Stimulated activated CD4-positive, alpha-beta T cell treated with anti-CD3 and anti-CD28 coated beads, Interleukin-1b, Interleukin-23, amount 100 ng/mL, for 4 hours (primary cell): ENCODE measurements around the gene TIMM23B.
"Not testable (repeated sequence)": the region's sequence is repeated elsewhere in the genome, so short reads cannot be mapped to it uniquely, and the experiment has no call there.

ENCODE experiments used
- DNase-seq, 2 donors: peaks; one replicate each; pipeline ENCODE4 v3.0.0-alpha.2; 2020; ENCODE audit warnings: low read depth in 2 of 2

Gene TIMM23B

GRCh38 chr10:49977756-49978155, 35.9 kb downstream of the TIMM23B start:
- not testable (repeated sequence) for DNase-seq

- not testable (repeated sequence) for DNase-seq
Observed at GRCh38 chr10:49987207-49987606, 45.4 kb downstream of the TIMM23B start.

GRCh38 chr10:49988376-49988775, 46.5 kb downstream of the TIMM23B start, which contains the start of gene AGAP6:
AGAP6 (plus strand) TSS chr10:49988406; CDS start chr10:49988716, 310 bp downstream.
- DNase-seq: not testable (repeated sequence)

GRCh38 chr10:49995321-49995720, 53.5 kb downstream of the TIMM23B start:
- not testable (repeated sequence) for DNase-seq

GRCh38 chr10:50014024-50014423, 72.2 kb downstream of the TIMM23B start:
- DNase-seq: not testable (repeated sequence)

GRCh38 chr10:50015596-50016220, 73.9 kb downstream of the TIMM23B start:
- not testable (repeated sequence) for DNase-seq

- not testable (repeated sequence) for DNase-seq
Observed at GRCh38 chr10:50016926-50017325, 75.1 kb downstream of the TIMM23B start.

GRCh38 chr10:50017646-50018045, 75.8 kb downstream of the TIMM23B start:
- DNase-seq: not testable (repeated sequence)

GRCh38 chr10:50019279-50019678, 77.4 kb downstream of the TIMM23B start:
- not testable (repeated sequence) for DNase-seq

GRCh38 chr10:50020451-50021024, 78.7 kb downstream of the TIMM23B start:
- not testable (repeated sequence) for DNase-seq

- no peak for DNase-seq
Observed at GRCh38 chr10:50021646-50022045, 79.8 kb downstream of the TIMM23B start.
